Motor neuron (in vitro differentiated cells): Measurements from ENCODE around the gene DESI2. TPM values are rescaled to one million over a fixed set of nuclear protein-coding genes. Genes with fewer than 3 reads are reported as not detected.

Source experiments
- ATAC-seq, 8 experiments: fragments of 200-7000 bp; cut with Tn5 transposase; replicated peaks in 6 of 8; 2 replicates each; pipeline ENCODE4 v1.8.0; 2021; ENCODE audit warnings: mild to moderate bottlenecking in 8 of 8, moderate library complexity in 8 of 8
- H3K27ac ChIP-seq, 2 donors: fragments of 250-450 bp; sonication (Bioruptor Pico); 2 replicates each; pipeline ENCODE4 v1.9.0; 2021; ENCODE audit warnings: antibody characterized with exemption in 2 of 2, mild to moderate bottlenecking in 2 of 2, moderate library complexity in 1 of 2
- H3K4me1 ChIP-seq, 2 donors: fragments of 250-450 bp; sonication (Bioruptor Pico); replicated peaks in 1 of 2; 2 replicates each; pipeline ENCODE4 v1.6.1; 2021; ENCODE audit warnings: antibody characterized with exemption in 2 of 2, mild to moderate bottlenecking in 2 of 2, moderate library complexity in 1 of 2
- H3K4me3 ChIP-seq, 5 donors: fragments of 250-450 bp; sonication (Bioruptor Pico); 2 replicates each; pipeline ENCODE4 v1.9.0; 2021; ENCODE audit warnings: antibody characterized with exemption in 5 of 5, mild to moderate bottlenecking in 5 of 5, moderate library complexity in 4 of 5
- WGBS, 10 experiments: fragments of 450-650 bp; shearing (Covaris generic); methylation state at CpG; one replicate each; pipeline ENCODE4 v1.0.0; 2022; 5-methylcytosine and 5-hydroxymethylcytosine counted together
- in situ Hi-C, 9 experiments: fragments of 400-800 bp; cut with MboI; loops; one replicate each; pipeline ENCODE4 v1.15.0; 2021; ENCODE audit warnings: low sequenced_read_pairs in 9 of 9, low pct_unique_long_range_greater_than_20kb in 2 of 9; ENCODE audit not compliant: unreplicated experiment in 9 of 9
- total RNA-seq, 8 experiments: library from RNA; unstranded; fragments of 300-600 nt; gene quantifications; 2 replicates each; pipeline versions ENCODE4 v1.2.3 to v1.2.4, GENCODE V29; 2022

The DESI2 gene
- total RNA-seq, 8 experiments from 2014 or later: 23.1 to 43.4 (median 38.8) TPM

DNA sequence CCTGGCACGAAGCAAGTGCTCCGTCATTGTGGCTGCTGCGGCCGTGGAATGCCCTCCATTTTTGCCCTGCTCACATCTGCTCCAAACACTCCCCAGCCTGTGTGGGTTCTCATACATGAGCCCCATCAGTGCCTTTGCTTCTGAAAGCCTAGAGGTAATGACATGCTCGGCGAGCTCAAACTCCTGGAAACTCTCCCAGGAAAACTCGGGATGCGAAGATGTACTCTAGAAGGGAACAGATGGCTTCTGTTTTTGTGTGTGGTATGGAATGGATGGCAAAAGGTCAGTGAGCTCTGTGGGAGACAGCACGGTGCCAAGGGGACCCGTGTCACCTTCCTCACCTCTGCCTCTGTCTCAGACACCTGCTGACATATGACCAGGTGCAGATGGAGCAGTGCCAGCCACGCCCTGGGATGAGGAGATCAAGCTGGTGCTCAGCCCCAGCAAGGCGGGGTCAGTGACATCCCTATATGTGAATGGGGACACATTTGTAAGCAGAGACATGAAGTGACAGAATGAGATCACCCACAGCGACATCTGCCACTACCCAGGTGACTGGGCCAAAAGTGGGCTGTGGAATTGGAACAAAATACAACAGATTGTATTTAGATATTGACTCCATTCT lies 98.5 kb downstream of the DESI2 start:
- Histone ChIP-seq H3K4me1 (no peaks in the 10 kb centered on the region), H3K27ac (no peak overlapping the region), H3K4me3 (no peak overlapping the region)
- ATAC-seq: no peak
- in situ Hi-C loops: no loop called here
- WGBS, 10 experiments: 73 to 93% (median 87%) methylated on average over 1 to 10 of the region's 13 CpGs; no CpG with 5 or more reads in 2 of the 10 experiments

DNA sequence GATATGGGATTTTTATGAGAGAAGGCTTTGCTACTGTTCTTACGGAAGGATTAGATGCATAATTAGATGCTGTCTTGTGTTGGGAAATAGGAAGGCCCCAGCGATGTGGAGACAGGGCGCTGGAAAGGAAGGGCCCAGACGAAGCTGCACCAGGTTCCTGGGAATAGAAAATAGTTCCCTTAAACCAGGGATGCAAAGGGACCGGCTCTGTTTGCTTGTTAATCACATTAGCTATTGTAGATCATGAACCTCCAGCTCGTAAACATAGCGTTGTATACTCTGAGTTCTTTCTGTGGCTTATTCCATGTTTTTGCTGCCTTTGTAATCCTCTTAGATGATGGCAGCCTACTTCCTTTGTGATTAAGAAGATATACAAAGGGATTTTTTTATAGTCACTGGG lies 102.7 kb downstream of the DESI2 start:
- Histone ChIP-seq H3K4me1 (no peaks in the 10 kb centered on the region), H3K4me3 (no peak overlapping the region), H3K27ac (no peak overlapping the region)
- in situ Hi-C loops: no loop called here
- no peak for ATAC-seq
- WGBS, 10 experiments: 50 to 100% (median 96%) methylated on average over 2 to 7 of the region's 7 CpGs; no CpG with 5 or more reads in 1 of the 10 experiments

DNA sequence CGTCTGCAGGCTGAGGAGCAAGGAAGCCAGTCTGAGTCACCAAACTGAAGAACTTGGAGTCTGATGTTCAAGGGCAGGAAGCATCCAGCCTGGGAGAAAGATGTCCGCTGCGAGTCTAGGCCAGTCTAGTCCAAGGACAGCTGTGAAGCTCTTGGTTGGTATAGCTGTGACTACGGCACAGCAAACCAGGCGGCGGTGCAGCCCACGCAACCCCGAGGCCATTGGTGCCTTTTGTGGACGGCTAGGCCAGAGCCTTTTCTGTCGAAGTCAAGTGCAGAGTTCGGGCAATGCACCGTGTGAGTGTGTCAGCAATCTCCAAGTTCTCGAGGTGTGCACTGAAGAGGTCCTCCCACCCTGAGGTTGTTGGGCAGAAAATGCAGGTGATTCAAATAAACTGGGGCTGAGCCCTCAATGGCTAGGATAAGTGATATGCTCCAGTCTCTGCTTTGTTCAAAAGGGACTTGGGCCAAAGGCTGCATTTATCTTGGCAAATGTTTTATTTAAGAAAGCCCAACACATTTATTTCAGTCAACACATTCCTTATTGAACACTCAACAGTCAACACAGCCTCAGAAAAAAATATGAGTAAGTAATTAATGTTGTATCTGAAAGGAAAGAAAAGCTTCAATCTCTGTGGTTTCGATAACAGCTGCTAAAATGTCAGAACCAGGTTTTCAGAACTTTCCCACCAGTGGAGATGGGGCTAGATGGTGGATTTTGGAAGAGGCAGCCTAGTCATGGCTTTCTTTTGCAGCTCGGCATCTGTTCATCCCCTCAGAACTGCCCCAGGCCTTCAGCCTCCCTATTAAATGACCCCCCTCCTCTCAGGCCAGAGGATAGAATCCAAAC lies 104.4 kb downstream of the DESI2 start:
- Histone ChIP-seq H3K4me1 (no peaks in the 10 kb centered on the region), H3K27ac (no peak overlapping the region), H3K4me3 (no peak overlapping the region)
- WGBS, 10 experiments: 33 to 100% (median 80%) methylated on average over 1 to 15 of the region's 15 CpGs; no CpG with 5 or more reads in 1 of the 10 experiments
- in situ Hi-C loops: no loop called here
- ATAC-seq: peak in 1 of 8 experiments; percentile 45

Other genes starting within 250 kb of the DESI2 start
- gene ADSS2, start 201.2 kb upstream of the DESI2 start, total RNA-seq: 10 to 100 TPM; 44.7 to 74.7 (median 51.7) TPM
- 1 to 10 TPM in 2 of 8 experiments, under 1 TPM in 6; 0.57 to 2.8 (median 0.66) TPM for gene CATSPERE, start 191.9 kb upstream of the DESI2 start, total RNA-seq
- gene COX20, start 182.5 kb downstream of the DESI2 start, total RNA-seq: 100 to 1,000 TPM in 2 of 8 experiments, 10 to 100 TPM in 6; 27.0 to 110 (median 73.8) TPM
- gene HNRNPU, start 211.4 kb downstream of the DESI2 start, total RNA-seq: 100 to 1,000 TPM; 243 to 657 (median 314) TPM